HG02642 (cell line): ENCODE data around the gene CBX1.
A peak's percentile ranks its signal among the peaks of the same experiment; 100 is the strongest.
"Not testable (repeated sequence)": the region's sequence is repeated elsewhere in the genome, so short reads cannot be mapped to it uniquely, and the experiment has no call there.

Experiments used
- ATAC-seq: cut with Tn5 transposase; IDR thresholded peaks from one replicate; pipeline ENCODE4 v1.9.1; 2021; ENCODE audit warnings: mild to moderate bottlenecking; ENCODE audit not compliant: unreplicated experiment, poor library complexity

The CBX1 gene

GRCh38 chr17:48054238-48055185 is 46.8 kb downstream of the CBX1 start:
- no peak for ATAC-seq

DNA sequence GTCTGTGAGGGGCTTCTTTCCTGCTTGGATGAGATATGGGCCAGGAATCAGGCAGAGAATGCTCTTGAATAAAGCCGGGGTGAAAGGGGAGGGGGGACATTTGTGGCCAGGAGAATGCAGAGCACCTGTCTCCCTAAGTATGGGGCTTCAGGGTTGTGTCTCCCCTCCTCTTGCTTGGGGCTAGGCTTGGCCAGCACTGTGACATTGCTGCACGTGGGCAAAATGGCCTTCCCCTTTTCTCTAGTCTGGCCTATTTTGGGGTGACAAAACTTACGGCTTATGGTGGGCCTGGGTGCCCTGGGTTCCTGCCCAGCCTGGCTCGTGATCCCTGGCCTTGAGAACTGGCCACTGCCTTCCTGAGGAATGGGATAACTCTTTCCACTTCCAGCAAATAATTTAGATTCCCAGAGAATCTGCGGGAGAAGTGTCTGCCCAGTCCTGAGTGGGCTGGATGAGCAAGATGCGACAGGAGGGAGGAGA is 47.5 kb downstream of the CBX1 start:
- ATAC-seq = no peak

GRCh38 chr17:48052956-48053757 is 48.1 kb downstream of the CBX1 start:
- no peak for ATAC-seq

DNA sequence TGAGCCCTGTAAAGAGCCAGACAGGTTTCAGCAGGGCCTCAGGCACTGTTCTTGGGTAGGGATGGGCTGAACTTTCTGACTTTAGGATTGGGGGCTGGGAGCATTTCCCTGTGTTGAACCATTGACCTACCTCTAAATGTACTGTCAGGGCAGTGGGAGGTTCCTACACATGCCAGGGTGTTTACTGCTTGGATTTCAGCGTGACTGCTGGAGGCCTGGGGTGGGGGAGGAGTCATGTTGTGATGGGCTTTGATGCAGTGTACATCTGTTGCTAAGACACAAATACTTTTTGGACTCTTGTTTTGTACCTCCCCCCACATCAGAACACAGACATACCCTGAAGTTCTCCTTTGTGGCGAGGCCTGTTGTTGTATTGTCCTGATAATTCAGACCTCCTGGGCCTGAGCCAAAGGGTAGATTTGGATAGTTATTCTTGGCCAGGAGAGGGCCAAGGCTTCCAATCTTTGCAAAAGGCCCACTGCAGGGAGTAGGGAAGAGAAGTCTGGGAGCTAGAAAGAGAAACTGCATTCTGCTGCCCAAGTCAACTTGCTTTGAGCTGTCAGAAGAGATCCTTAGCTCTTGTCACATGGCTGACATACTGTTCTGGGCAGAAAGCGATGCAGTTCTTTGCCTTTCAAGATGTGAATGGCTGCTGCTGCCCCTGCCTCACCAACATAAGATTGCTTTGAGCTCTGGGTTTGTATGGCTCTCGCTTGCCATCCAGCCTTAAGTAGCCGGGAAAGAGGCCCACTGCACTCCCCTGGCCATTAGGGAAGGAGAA is 49.4 kb downstream of the CBX1 start:
- ATAC-seq = no peak

GRCh38 chr17:48051283-48051682 is 50.0 kb downstream of the CBX1 start:
- ATAC-seq = no peak

DNA sequence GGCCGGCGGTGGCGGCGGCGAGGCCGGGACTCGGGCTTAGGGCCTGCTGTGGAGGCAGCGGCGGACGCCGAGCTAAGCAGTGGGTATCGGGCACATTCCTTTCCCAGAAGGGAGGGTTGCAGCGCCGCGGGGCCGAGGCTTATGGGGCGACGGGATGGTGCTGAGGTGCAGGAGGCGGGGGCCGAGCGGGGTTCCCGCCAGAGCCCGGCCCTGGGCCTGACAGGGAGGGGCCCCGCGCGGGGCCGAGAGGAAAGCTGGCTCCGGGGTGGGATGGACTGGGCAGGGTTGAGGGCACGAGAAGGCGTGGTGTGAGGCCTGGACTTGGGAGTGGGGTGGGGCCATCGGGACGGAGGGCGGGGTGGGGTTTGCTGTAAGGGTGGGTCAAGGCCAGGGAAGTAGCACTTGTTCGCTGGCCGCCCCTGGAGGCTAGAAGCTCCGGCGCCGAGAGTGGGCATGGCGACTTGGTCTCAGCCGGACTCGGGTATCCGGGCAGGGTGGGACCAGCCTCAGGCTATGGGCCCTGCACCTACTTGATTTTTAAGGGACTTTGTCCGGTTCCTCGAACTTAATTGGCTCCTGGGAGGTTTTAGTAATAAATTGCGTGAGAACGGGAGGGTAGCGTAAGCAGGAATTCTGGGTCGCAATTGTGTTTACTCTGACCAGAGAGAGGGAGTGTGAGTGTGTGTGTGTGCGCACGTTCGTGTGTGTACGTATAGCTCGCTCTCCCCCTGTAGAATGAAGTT is 52.7 kb downstream of the CBX1 start:
- ATAC-seq = peak; percentile 42

DNA sequence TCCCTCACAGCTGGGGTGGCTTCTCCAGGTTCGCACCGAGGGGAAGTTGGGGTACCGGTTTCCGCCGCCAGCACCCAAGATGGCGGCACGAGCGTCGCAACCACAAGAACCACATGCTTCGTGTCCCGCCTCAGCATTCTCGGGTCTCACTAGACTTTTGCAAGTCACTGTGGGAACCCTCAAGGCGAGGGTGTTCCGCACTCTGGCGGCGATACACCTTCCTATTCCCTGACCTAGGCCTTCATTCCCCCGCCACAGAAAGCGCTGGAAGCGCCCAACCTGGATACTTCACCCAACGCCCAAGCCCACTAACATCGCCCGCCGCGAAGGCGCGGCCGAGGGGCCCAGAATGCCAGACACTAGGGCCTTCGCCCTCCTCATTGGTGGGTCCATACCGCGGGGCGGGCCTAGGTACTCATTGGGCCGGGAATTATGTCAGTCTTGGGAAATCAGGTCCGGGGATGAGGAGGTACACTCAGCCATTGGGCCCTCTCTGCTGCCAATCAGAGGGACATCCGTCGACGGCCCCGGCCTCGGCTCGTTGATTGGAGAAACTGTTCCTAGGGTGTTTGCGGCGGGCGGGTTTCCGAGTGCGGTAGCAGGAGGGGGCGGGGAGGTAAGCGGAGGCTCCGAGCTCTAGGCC is 53.4 kb downstream of the CBX1 start, which contains the start of gene NFE2L1:
Gene NFE2L1 (plus strand): TSS at position 619 of the 643 bp plus-strand sequence. CDS start 2,760 bp downstream, outside the sequence.
- peak; percentile 91 for ATAC-seq

GRCh38 chr17:48047113-48047740 is 54.1 kb downstream of the CBX1 start:
- no peak for ATAC-seq

- ATAC-seq = no peak
Observed at GRCh38 chr17:48046296-48046695, 55.0 kb downstream of the CBX1 start.

DNA sequence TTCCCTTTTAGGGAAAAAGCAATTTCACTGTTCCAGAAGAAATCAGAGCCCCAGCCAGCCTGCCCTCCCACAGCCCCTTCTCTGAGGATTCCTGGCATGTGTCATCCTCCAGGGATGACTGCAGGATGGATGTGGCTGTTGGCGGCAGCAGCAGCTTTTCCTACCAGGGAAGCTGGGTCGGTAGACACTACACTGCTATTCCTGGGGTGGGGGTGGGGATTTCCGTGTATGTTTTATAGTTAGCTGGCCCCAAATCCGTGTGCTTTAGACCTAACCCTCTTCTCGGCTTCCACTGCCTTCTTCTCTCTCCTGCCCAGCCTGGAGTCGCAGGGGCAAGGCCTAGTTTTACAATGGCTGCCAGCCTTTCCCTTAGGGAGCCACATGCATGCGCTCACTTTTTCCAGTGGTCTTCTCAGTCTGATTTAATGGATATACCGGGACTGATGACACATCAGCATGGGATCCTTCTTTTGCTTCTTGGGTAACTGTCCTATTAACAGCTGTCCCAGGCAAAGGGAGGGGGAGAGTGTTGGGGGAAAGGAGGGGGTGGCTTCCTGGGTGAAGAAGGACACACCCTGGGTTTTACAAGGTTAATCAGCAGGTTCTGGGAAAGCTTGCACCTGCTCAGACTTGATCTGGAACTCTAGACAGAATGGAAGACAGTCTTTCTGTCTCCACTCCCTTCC is 55.8 kb downstream of the CBX1 start:
- no peak for ATAC-seq

DNA sequence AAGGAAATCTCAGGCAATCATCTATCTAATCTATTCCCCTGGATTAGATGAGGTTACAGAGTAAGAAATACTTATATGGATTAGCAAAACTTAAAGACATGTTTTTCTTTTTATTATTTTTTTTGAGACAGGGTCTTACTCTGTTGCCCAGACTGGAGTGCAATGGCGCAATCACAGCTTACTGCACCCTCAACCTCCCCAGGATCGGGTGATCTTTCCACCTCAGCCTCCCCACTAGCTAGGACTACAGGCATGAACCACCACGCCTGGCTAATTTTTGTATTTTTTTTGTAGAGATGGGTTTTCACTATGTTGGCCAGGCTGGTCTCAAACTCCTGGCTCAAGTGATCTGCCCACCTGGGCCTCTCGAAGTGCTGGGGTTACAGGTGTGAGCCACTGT is 56.4 kb downstream of the CBX1 start:
- no peak for ATAC-seq

DNA sequence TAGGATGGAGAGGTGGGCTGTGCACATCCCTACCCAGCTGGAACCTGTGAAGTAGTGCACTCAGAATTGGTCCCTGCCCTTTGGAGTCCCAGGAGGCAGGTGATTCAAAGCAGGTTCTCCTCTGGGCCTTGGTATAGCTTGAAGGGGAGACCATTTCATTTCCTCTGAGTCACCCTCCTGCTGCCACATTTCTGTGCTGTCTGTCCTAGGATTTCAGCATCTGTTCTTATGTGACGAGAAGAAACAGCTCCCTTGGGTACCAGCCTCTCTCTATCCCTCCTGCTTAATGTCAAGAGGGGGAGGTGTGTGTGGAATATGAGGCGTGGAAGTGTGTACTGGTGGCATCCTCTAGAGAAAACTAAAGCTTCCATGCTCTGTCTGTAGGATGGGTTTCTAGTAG is 58.1 kb downstream of the CBX1 start:
- ATAC-seq = no peak

DNA sequence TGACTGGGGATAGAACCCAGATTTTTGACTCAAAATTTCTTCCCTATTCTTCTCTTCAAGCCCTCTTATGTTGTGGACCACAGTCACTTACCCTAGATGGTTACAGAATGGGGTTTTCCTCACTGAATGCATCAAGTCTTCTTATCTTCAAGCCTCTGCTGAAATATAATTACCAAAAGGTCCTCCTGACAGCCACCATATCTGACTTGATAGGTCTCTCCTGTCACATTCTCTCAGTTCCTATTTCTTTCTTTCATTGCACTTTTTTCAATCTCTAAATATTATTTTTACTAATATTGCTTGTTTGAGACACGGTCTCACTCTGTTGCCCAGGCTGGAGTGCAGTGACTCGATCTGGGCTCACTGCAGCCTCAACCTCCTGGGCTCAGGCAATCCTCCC is 62.6 kb downstream of the CBX1 start:
- no peak for ATAC-seq

DNA sequence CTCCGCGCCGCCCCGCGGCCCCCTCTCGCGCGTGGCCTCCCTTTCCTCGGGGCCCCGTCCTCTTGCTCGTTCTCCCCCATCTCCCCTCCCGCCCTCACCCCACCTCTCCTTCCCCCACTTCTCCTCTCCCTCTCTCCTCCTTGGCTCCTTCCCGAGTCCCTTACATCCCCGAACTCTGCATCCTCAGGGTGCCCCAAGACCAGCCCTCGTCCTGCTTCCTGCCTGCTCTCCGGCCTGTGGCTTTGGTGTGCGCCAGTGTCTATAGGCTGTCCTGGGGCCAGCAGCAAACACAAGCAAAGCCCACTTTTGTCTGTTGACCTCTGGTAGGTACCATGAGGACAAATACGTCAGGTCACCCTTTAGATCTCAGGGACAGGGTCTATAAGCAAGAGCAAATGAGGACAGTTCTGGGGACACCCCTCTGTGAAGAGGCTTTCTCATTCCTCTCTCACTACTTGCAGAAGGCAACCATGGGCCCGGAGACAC is 63.4 kb downstream of the CBX1 start:
- ATAC-seq = peak; percentile 3

- peak; percentile 66 for ATAC-seq
Observed at GRCh38 chr17:48037036-48037837, 64.0 kb downstream of the CBX1 start, which contains the start of gene COPZ2. Gene COPZ2 (minus strand): TSS chr17:48037797. CDS start chr17:48037777, 20 bp downstream.

DNA sequence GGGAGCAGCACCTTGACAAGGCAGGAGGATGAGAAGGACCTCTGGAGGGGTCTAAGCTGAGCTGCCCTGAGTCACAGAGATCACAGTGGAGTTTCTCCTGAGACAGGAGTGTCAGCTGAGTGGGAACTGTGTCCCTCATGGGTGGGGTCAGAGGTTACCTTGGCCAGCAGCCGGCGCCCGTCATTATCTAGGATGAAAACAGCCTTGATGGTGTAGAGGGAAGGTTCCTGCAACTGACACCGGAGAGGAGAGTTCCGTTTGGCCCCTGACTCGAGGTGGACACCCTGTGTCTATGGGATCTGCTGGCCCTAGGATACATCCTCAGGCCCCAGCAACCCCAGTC is 64.6 kb downstream of the CBX1 start:
- ATAC-seq = no peak

DNA sequence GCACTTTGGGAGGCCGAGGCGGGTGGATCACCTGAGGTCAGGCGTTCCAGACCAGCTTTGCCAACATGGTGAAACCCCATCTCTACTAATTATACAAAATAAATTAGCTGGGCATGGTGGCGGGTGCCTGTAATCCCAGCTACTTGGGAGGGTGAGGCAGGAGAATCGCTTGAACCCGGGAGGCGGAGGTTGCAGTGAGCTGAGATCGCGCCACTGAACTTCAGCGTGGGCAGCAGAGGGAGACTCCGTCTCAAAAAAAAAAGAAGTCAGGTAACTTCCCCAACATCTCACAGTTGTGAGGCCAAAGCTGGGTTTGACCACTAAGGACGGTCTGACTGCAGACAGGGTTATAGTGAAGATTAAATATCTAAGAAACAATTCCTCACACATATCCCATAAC is 66.5 kb downstream of the CBX1 start:
- ATAC-seq = not testable (repeated sequence)
